ENCODE measurements around the gene FARS2. TPM values are rescaled to one million over a fixed set of nuclear protein-coding genes. Genes with fewer than 3 reads are reported as not detected.

FARS2 gene
- total RNA-seq, 1 donor from 2014 or later: 11.6 TPM

- no peak for DNase-seq (ENCODE audit: extremely low read depth, low read depth, low spot score)
Observed at GRCh38 chr6:5365436-5366195, 104.3 kb downstream of the FARS2 start.

DNA sequence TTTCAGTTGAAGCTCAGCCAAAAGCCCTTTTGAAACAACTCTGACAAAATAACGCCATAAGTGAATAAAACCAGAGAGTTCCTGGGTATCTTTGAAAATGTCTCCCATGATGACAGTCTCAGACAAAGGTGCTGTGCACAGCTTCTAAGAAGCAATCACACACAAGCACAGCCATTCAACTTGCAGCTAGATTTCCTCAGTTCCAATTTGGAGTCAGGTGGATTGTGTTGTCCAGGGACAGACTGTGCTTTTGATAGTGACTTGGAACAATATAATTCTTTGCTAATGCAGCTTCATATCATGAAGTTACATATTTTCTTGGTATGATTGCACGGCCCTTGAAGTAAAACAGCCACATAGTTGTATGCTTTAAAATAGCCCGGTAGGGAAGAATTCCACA lies 105.6 kb downstream of the FARS2 start:
- DNase-seq (ENCODE audit: extremely low read depth, low read depth, low spot score): no peak

- no peak for DNase-seq (ENCODE audit: extremely low read depth, low read depth, low spot score)
Observed at GRCh38 chr6:5367510-5367909, 106.2 kb downstream of the FARS2 start.

- DNase-seq (ENCODE audit: extremely low read depth, low read depth, low spot score): no peak
Observed at GRCh38 chr6:5373430-5373829, 112.1 kb downstream of the FARS2 start.

DNA sequence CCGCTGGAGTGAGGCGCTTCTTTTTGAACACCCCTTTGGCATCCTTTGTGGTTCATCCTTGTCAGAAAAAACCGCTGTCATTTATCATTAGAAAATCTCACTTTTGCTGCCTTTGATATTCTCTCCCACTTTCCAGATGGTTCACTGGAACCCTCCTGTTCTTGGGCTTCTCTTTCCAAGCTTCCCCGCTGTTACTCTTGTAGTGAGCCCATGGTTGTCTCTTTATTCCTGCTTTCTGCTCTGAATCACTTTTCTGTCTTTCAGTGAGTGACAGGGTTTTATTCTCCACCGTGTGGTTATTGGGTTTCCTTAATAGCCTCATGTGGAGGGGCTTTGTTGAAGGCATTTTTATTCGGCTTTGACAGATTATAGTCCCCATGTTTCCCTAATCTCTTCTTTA lies 117.0 kb downstream of the FARS2 start:
- DNase-seq (ENCODE audit: extremely low read depth, low read depth, low spot score): no peak

DNA sequence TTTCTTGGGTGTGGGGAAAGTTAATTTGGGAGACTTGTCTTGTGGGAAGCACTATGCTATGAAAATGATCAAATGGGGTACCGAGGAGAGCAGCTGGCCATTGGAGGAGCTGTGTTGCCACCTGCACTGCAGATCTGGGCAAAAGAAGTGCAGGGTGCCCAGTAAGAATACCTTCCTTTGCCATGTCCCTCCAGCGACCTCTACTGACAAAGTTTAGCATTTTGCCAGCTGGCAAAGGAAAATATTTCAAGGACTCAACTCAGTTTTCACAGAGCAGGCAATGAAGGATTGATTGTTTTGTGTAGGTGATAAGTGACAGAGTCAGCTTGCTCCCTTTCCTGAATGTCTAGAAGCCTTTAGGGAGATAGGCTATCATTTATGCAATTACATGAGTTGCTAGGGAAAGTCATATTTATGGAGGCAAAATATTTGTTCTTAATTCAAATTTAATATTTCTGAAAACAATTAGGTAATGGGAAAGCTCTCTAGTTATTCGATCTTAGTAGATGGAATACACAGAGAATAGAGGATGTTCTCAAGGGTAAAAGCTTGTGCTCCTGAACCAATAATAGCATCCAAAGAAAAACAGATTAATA lies 118.4 kb downstream of the FARS2 start:
- no peak for DNase-seq (ENCODE audit: extremely low read depth, low read depth, low spot score)

- no peak for DNase-seq (ENCODE audit: extremely low read depth, low read depth, low spot score)
Observed at GRCh38 chr6:5383856-5384255, 122.5 kb downstream of the FARS2 start.

- DNase-seq (ENCODE audit: extremely low read depth, low read depth, low spot score): no peak
Observed at GRCh38 chr6:5384276-5384675, 123.0 kb downstream of the FARS2 start.

DNA sequence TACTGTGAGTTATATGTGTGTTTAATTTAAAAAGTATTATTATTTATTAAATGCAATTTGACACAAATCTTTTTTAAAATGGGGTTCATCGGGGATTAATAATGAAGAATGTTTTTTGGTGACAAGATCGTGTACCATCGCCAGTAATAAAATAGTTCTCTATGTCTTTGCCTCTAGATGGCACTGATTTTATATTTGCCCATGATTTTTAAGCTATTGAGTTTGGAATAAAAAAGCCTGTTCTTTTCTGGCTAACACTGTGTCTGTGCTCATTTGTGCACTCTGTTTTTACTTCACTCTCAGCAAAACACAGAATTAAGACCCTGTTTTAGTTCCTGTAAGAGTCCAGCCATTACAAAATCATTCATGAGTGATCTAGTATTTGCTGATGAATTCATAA lies 127.0 kb downstream of the FARS2 start:
- DNase-seq (ENCODE audit: extremely low read depth, low read depth, low spot score): no peak

DNA sequence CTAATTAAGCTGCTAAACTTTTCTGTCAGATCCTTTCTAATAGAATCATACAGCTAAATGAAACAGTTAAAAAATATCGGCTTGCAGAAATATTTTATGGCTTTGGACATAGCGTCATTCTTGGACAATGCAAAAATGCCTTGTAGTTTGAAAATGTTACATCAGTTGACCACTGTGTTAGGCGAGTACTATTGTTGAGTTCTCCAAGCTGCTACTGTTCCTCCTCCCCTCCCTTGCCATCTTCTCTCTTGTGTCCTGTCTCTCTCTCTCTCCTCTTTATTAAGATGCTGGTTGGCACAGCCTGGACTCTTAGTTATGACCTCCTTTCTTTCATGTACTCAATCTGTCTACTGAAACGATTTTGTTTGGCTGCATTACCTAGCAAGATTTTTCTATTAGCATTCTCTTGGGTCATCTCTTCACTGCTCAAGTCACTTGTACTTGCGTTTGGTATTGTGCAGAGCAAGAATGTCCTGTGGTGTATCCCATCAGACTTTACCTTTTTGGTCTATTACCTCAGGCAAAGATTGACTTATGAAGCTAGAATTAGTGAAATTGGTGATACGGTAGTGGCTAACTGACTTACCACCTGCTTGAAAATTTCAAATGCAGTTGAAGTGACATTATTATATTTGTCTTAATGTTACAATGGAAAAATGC lies 127.9 kb downstream of the FARS2 start:
- DNase-seq (ENCODE audit: extremely low read depth, low read depth, low spot score): no peak

GRCh38 chr6:5390177-5390576 lies 128.9 kb downstream of the FARS2 start:
- DNase-seq (ENCODE audit: extremely low read depth, low read depth, low spot score): no peak

GRCh38 chr6:5394280-5394679 lies 133.0 kb downstream of the FARS2 start:
- no peak for DNase-seq (ENCODE audit: extremely low read depth, low read depth, low spot score)

GRCh38 chr6:5395719-5396118 lies 134.4 kb downstream of the FARS2 start:
- DNase-seq (ENCODE audit: extremely low read depth, low read depth, low spot score): no peak

GRCh38 chr6:5398530-5398929 lies 137.2 kb downstream of the FARS2 start:
- no peak for DNase-seq (ENCODE audit: extremely low read depth, low read depth, low spot score)

GRCh38 chr6:5399391-5399790 lies 138.1 kb downstream of the FARS2 start:
- no peak for DNase-seq (ENCODE audit: extremely low read depth, low read depth, low spot score)

GRCh38 chr6:5401845-5402738 lies 140.8 kb downstream of the FARS2 start:
- no peak for DNase-seq (ENCODE audit: extremely low read depth, low read depth, low spot score)

- DNase-seq (ENCODE audit: extremely low read depth, low read depth, low spot score): no peak
Observed at GRCh38 chr6:5403076-5403475, 141.8 kb downstream of the FARS2 start.

DNA sequence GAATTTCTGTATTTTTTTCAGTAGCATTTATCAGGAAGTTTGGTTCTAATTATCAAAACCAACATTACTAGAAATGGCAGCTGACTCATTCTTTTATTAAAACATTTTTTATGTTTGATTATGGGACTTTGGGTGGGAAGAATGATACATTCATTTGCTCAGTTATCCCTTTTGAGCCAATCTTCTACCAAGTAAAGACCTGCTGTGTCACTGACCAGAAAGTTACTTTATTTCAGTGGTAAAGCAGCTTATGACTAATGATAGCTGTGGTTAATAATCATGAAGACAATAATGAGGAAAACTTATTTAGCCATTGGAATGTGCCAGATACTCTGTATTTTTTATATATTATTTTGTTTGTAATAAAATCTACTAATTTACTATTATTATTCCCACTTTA lies 142.3 kb downstream of the FARS2 start:
- no peak for DNase-seq (ENCODE audit: extremely low read depth, low read depth, low spot score)

DNA sequence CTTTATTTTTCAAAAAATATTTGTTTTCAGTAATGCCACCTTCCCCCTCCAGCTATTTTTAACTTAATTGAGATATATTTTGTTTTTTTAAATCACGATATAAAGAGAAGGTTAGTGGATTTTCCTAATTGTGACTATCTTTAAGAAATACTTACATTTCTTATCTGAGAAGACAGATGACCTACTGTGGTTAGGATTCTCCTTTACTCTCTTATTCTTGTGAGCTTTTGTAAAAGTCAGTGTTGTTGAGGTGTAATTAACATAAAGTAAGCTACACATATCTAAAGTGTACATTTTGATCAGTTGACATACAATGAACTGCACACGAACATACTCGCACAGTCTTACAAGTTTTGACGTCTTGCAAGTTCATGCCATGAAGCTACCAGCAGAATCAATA lies 144.7 kb downstream of the FARS2 start:
- no peak for DNase-seq (ENCODE audit: extremely low read depth, low read depth, low spot score)

GRCh38 chr6:5411414-5411813 lies 150.1 kb downstream of the FARS2 start:
- DNase-seq (ENCODE audit: extremely low read depth, low read depth, low spot score): no peak

GRCh38 chr6:5412017-5412416 lies 150.7 kb downstream of the FARS2 start:
- DNase-seq (ENCODE audit: extremely low read depth, low read depth, low spot score): no peak
